ENCODE results near the gene FAM187B.
A peak's percentile ranks its signal among the peaks of the same experiment; 100 is the strongest.

FAM187B gene

GRCh38 chr19:35216833-35217648 lies 11.5 kb downstream of the FAM187B start:
- H3K4me3 ChIP-seq (ENCODE audit: control insufficient read depth, low read depth, low read length) = no peak overlapping the region
- TF ChIP-seq CTCF (conservative IDR thresholded peaks at IDR 0.05; ENCODE audit: control insufficient read depth, insufficient read depth, low read depth, low read length) = no peak
- no peak for DNase-seq (ENCODE audit: low read depth)

DNA sequence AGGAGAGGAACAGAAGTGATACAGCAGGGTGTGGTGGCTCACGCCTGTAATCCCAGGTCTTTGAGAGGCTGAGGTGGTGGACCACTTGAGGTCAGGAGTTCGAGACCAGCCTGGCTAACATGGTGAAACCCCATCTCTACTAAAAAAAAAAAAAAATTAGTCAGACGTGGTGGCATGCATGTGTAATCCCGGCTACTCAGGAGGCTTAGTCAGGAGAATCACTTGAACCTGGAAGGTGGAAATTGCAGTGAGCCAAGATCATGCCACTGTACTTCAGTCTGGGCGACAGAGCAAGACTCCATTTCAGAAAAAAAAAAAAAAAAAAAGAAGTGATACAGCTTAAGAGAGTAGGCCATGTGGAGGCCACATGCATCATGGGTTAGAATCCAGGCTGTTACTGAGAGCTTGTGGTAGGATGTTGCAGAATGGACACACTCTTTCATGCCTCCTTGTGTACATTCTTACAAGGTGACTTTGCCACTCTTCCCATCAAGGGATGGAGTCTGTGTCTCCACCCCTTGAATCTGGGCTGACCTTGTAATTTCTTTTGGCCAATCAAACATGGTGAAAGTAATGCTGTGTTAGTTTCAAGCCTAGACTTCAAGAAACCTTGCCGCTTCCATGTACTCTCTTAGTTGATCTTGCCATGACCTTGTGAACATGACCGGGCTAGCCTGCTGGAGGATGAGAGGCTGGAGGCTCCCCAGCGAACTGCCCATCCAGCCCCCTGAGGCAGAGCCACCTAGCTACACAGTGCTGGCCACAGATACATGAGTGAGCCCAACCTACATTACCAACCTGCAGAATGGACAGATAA lies 12.3 kb downstream of the FAM187B start:
- TF ChIP-seq CTCF (conservative IDR thresholded peaks at IDR 0.05; ENCODE audit: control insufficient read depth, insufficient read depth, low read depth, low read length) = no peak
- H3K4me3 ChIP-seq (ENCODE audit: control insufficient read depth, low read depth, low read length) = no peak overlapping the region
- DNase-seq (ENCODE audit: low read depth) = peak; percentile 54

- TF ChIP-seq CTCF (conservative IDR thresholded peaks at IDR 0.05; ENCODE audit: control insufficient read depth, insufficient read depth, low read depth, low read length) = no peak
Observed at GRCh38 chr19:35214766-35215422, 13.6 kb downstream of the FAM187B start.

GRCh38 chr19:35213663-35214632 lies 14.6 kb downstream of the FAM187B start:
- TF ChIP-seq CTCF (conservative IDR thresholded peaks at IDR 0.05; ENCODE audit: control insufficient read depth, insufficient read depth, low read depth, low read length) = no peak
- peak; percentile 66 for DNase-seq (ENCODE audit: low read depth)
- H3K4me3 ChIP-seq (ENCODE audit: control insufficient read depth, low read depth, low read length) = no peak overlapping the region

More at GRCh38 chr19:35214766-35215422, 13.6 kb downstream of the FAM187B start:
- no peak for DNase-seq (ENCODE audit: low read depth)
- H3K4me3 ChIP-seq (ENCODE audit: control insufficient read depth, low read depth, low read length) = no peak overlapping the region

GRCh38 chr19:35212241-35212640 lies 16.3 kb downstream of the FAM187B start:
- no peak overlapping the region for H3K4me3 ChIP-seq (ENCODE audit: control insufficient read depth, low read depth, low read length)
- DNase-seq (ENCODE audit: low read depth) = no peak
- no peak for TF ChIP-seq CTCF (conservative IDR thresholded peaks at IDR 0.05; ENCODE audit: control insufficient read depth, insufficient read depth, low read depth, low read length)

Measured in fibroblast of mammary gland (primary cell).